H1 (cell line): ENCODE data around the gene OTUB1. TPM values are rescaled to one million over a fixed set of nuclear protein-coding genes. Genes with fewer than 3 reads are reported as not detected.

Source experiments
- CTCF ChIA-PET: fragments of 300-600 bp; sonication (Branson Sonifier 250); formaldehyde crosslinking; loops from one replicate; lab custom pipeline; 2021; ENCODE audit not compliant: partially characterized antibody; lab: Charles Lee
- POLR2A ChIA-PET: fragments of 300-600 bp; sonication (Branson Sonifier 250); formaldehyde crosslinking; loops from one replicate; lab custom pipeline; 2021; ENCODE audit warnings: inconsistent platforms; ENCODE audit not compliant: partially characterized antibody; lab: Charles Lee
- DNase-seq, 2 experiments: peaks; one replicate each; pipeline versions ENCODE4 v3.0.0 to v3.0.0-alpha.2; 2010 to 2022; ENCODE audit warnings: low spot score in 2 of 2, low read depth in 1 of 2, mixed read lengths in 1 of 2
- FAIRE-seq: peaks from 2 replicates; lab custom pipeline; 2011; peaks lifted over from hg19 to GRCh38; lab: Jason Lieb, UNC
- H2AFZ ChIP-seq: 2 replicates; pipeline ENCODE4 v1.8.1; 2012; ENCODE audit warnings: low read length, inconsistent platforms
- H2AK5ac ChIP-seq: 2 replicates; pipeline ENCODE4 v1.6.1; 2013; ENCODE audit warnings: low read depth, low read length
- H2BK120ac ChIP-seq: replicated peaks from 2 replicates; pipeline ENCODE3; 2013; ENCODE audit warnings: low read depth, low read length, inconsistent platforms
- H2BK12ac ChIP-seq: 2 replicates; pipeline ENCODE4 v1.6.1; 2013; ENCODE audit warnings: low read depth, low read length
- H2BK15ac ChIP-seq: 2 replicates; pipeline ENCODE4 v1.6.1; 2013; ENCODE audit warnings: low read length
- H2BK20ac ChIP-seq: 2 replicates; pipeline ENCODE4 v1.6.1; 2013; ENCODE audit warnings: low read length
- H2BK5ac ChIP-seq: 2 replicates; pipeline ENCODE4 v1.6.1; 2013; ENCODE audit warnings: low read depth, low read length
- H3K14ac ChIP-seq: 2 replicates; pipeline ENCODE4 v1.6.1; 2013; ENCODE audit warnings: inconsistent platforms; ENCODE audit not compliant: insufficient read length
- H3K18ac ChIP-seq: 2 replicates; pipeline ENCODE4 v1.6.1; 2013; ENCODE audit warnings: low read length; ENCODE audit errors: extremely low read depth
- H3K23ac ChIP-seq: 2 replicates; pipeline ENCODE4 v1.6.1; 2013; ENCODE audit warnings: inconsistent platforms; ENCODE audit not compliant: insufficient read length
- H3K23me2 ChIP-seq: 2 replicates; pipeline ENCODE4 v1.6.1; 2013; ENCODE audit warnings: low read depth, low read length
- H3K27ac ChIP-seq: 2 replicates; pipeline ENCODE4 v1.6.1; 2011; ENCODE audit warnings: low read depth, low read length, inconsistent platforms
- H3K27me3 ChIP-seq, 4 experiments: replicated peaks in 1 of 4; 1 replicate in 1 of 4; 2 replicates in 3 of 4; pipeline versions ENCODE4 v1.6.1 to v1.8.1; 2011 to 2013; ENCODE audit warnings: low read length in 3 of 4, mild to moderate bottlenecking in 3 of 4, inconsistent platforms in 2 of 4, mixed read lengths in 2 of 4, moderate library complexity in 1 of 4; ENCODE audit not compliant: control insufficient read depth in 3 of 4, insufficient read depth in 3 of 4; ENCODE audit errors: extremely low read depth in 1 of 4
- H3K36me3 ChIP-seq, 4 experiments: 2 replicates each; pipeline versions ENCODE4 v1.6.1 to v1.8.1; 2011 to 2013; ENCODE audit warnings: mild to moderate bottlenecking in 4 of 4, low read length in 3 of 4, moderate library complexity in 2 of 4, control low read depth in 1 of 4, inconsistent platforms in 1 of 4; ENCODE audit not compliant: insufficient read depth in 4 of 4, control insufficient read depth in 2 of 4
- H3K4ac ChIP-seq: replicated peaks from 2 replicates; pipeline ENCODE3; 2013; ENCODE audit warnings: low read length, low read depth, mixed read lengths, inconsistent platforms; ENCODE audit not compliant: insufficient read length
- H3K4me1 ChIP-seq, 4 experiments: replicated peaks in 1 of 4; 1 replicate in 1 of 4; 2 replicates in 3 of 4; pipeline versions ENCODE4 v1.6.1 to v1.8.1; 2011 to 2013; ENCODE audit warnings: low read length in 3 of 4, inconsistent platforms in 2 of 4, mixed read lengths in 1 of 4; ENCODE audit not compliant: insufficient read depth in 4 of 4, control insufficient read depth in 3 of 4
- H3K4me2 ChIP-seq, 2 experiments: 2 replicates each; pipeline versions ENCODE4 v1.6.1 to v1.8.1; 2011 to 2013; ENCODE audit warnings: low read depth in 2 of 2, low read length in 2 of 2, control low read depth in 1 of 2, inconsistent platforms in 1 of 2, mild to moderate bottlenecking in 1 of 2; ENCODE audit not compliant: insufficient read depth in 1 of 2
- H3K4me3 ChIP-seq, 4 experiments: fragments of 200-600, 300-600 bp in 1 of 4; sonication (generic), shearing (Covaris generic), sonication (Bioruptor Twin) in 1 of 4; 2 replicates each; pipeline versions ENCODE4 v1.5.1 to v1.8.1; 2011 to 2016; ENCODE audit warnings: low read length in 4 of 4, low read depth in 3 of 4, control low read depth in 2 of 4, inconsistent platforms in 2 of 4, mild to moderate bottlenecking in 2 of 4, mixed read lengths in 1 of 4, moderate library complexity in 1 of 4; ENCODE audit not compliant: insufficient read depth in 2 of 4; ENCODE audit errors: extremely low read depth in 1 of 4
- H3K56ac ChIP-seq: replicated peaks from 2 replicates; pipeline ENCODE3; 2013; ENCODE audit warnings: low read depth, mild to moderate bottlenecking, mixed read lengths, low read length, inconsistent platforms; ENCODE audit not compliant: insufficient read length
- H3K79me1 ChIP-seq: 2 replicates; pipeline ENCODE4 v1.6.1; 2013; ENCODE audit warnings: low read depth, low read length, control low read depth
- H3K79me2 ChIP-seq, 2 experiments: 2 replicates each; pipeline versions ENCODE4 v1.6.1 to v1.8.1; 2012 to 2013; ENCODE audit warnings: low read length in 2 of 2, mild to moderate bottlenecking in 2 of 2, inconsistent platforms in 1 of 2; ENCODE audit not compliant: insufficient read depth in 2 of 2, control insufficient read depth in 1 of 2
- H3K9ac ChIP-seq, 4 experiments: replicated peaks in 1 of 4; 1 replicate in 1 of 4; 2 replicates in 3 of 4; pipeline versions ENCODE4 v1.6.1 to v1.8.1; 2011 to 2013; ENCODE audit warnings: low read depth in 3 of 4, low read length in 3 of 4, control low read depth in 2 of 4, mild to moderate bottlenecking in 2 of 4, moderate library complexity in 2 of 4, inconsistent platforms in 1 of 4; ENCODE audit errors: extremely low read depth in 1 of 4
- H3K9me3 ChIP-seq, 2 experiments: 2 replicates each; pipeline versions ENCODE4 v1.6.1 to v1.8.1; 2012 to 2013; ENCODE audit warnings: mild to moderate bottlenecking in 2 of 2, moderate library complexity in 2 of 2, control low read depth in 1 of 2, inconsistent platforms in 1 of 2, low read depth in 1 of 2, low read length in 1 of 2, mixed read lengths in 1 of 2; ENCODE audit not compliant: insufficient read depth in 2 of 2
- H4K20me1 ChIP-seq, 2 experiments: replicated peaks in 1 of 2; 2 replicates each; pipeline versions ENCODE3 to v1.8.1; 2011 to 2013; ENCODE audit warnings: inconsistent platforms in 2 of 2, low read length in 2 of 2, mild to moderate bottlenecking in 1 of 2; ENCODE audit not compliant: insufficient read depth in 2 of 2, control insufficient read depth in 1 of 2
- H4K5ac ChIP-seq: 2 replicates; pipeline ENCODE4 v1.6.1; 2013; ENCODE audit warnings: low read length, low read depth, mixed read lengths, inconsistent platforms; ENCODE audit not compliant: insufficient read length
- H4K8ac ChIP-seq: 2 replicates; pipeline ENCODE4 v1.8.0; 2013; ENCODE audit warnings: mild to moderate bottlenecking, moderate library complexity, low read length, inconsistent platforms; ENCODE audit not compliant: insufficient read depth; ENCODE audit errors: extremely low read depth
- H4K91ac ChIP-seq: replicated peaks from 2 replicates; pipeline ENCODE3; 2013; ENCODE audit warnings: low read length, mixed read lengths, inconsistent platforms; ENCODE audit not compliant: insufficient read length
- EGR1 ChIP-seq: IDR thresholded peaks from 2 replicates; pipeline ENCODE4 v1.6.1; 2011; ENCODE audit warnings: low read depth, low read length, borderline replicate concordance
- POLR2AphosphoS5 ChIP-seq: IDR thresholded peaks from 2 replicates; pipeline ENCODE4 v1.6.1; 2011; ENCODE audit warnings: low read depth, low read length
- RFX5 ChIP-seq: IDR thresholded peaks from 2 replicates; pipeline ENCODE4 v1.6.1; 2011; ENCODE audit warnings: low read depth, low read length, improper control_type of control experiment, borderline replicate concordance
- WGBS, 2 experiments: shearing (Covaris generic) in 1 of 2; methylation state at CpG; one replicate each; pipeline versions ENCODE4 v1.1.6 to v1.1.7; 2013 to 2015; ENCODE audit warnings: low lambda C conversion rate in 2 of 2, mixed read lengths in 2 of 2, inconsistent platforms in 1 of 2, low coverage in 1 of 2, missing lambda C conversion rate in 1 of 2; ENCODE audit not compliant: insufficient replicate concordance in 2 of 2, insufficient coverage in 1 of 2, insufficient read length in 1 of 2; ENCODE audit errors: extremely low coverage in 1 of 2, missing lambda C conversion rate in 1 of 2; 5-methylcytosine and 5-hydroxymethylcytosine counted together
- polyA plus RNA-seq, 7 experiments: library from polyadenylated mRNA; depleted of rRNA in 3 of 7; stranded (reverse) in 5 of 7; unstranded in 2 of 7; fragments of >200 nt in 5 of 7; fragments of 200-250 nt in 2 of 7; gene quantifications; 1 replicate in 5 of 7; 2 replicates in 1 of 7; 4 replicates in 1 of 7; pipeline versions ENCODE4 v1.2.1 to v1.2.3, GENCODE V29; 2011 to 2013; ENCODE audit warnings: missing spikeins in 2 of 7, mixed read lengths in 2 of 7
- total RNA-seq: library from RNA; stranded (reverse); fragmentation: NEBNext Ultra II Directional; extraction: Animal tissue kit (Norgen Biotek cat#: 25700); gene quantifications from 2 replicates; pipeline ENCODE4 v1.2.1, GENCODE V29; 2021

Gene OTUB1
- total and polyA plus RNA-seq, 2 of the 8 experiments (the other 6 are each of a cell fraction or from before 2014, with no cell fraction given), result 110 to 274 TPM

GRCh38 chr11:63978551-63979239 lies 7.5 kb upstream of the OTUB1 start:
- TF ChIP-seq EGR1 (0 out of 2 replicates have a peak, but pooled peaks have one; percentile 72), POLR2AphosphoS5 (0 out of 2 replicates have a peak, but pooled peaks have one; percentile 21), RFX5 (no peak)
- Histone ChIP-seq H3K27me3 (no peaks in the 10 kb centered on the region), H2AK5ac (no peak overlapping the region), H4K5ac (no peak overlapping the region), H3K14ac (no peak overlapping the region), H3K27ac (peak overlapping the region; percentile 49; the same call in 1 of the 2 replicates), H3K18ac (peak overlapping the region; percentile 25; the same call in 1 of the 2 replicates), H3K9ac (peak overlapping the region in 1 of 4 experiments; percentile 29; a peak in 2 of 7 replicates), H4K20me1 (peaks cover 1 to 6% of the 10 kb centered on the region in 2 experiments), H3K79me1 (peaks cover 23% of the 10 kb centered on the region), H4K91ac (peak overlapping the region; percentile 83), H2BK5ac (peak overlapping the region; percentile 72), H2AFZ (no peak overlapping the region), H3K4me1 (peaks cover 7 to 24% (median 18%) of the 10 kb centered on the region in 4 experiments), H2BK120ac (no peak overlapping the region), H3K56ac (no peak overlapping the region), H3K23me2 (no peaks in the 10 kb centered on the region; the same call in 1 of the 2 replicates), H3K79me2 (peaks cover 0 to 56% of the 10 kb centered on the region in 2 experiments; a peak in 3 of 4 replicates), H3K4me3 (peak overlapping the region in 3 of 4 experiments; percentile 10 to 32 (median 12); a peak in 3 of 8 replicates), H3K36me3 (peaks cover 0 to 8% (median 0%) of the 10 kb centered on the region in 4 experiments; a peak in 3 of 8 replicates), H3K9me3 (no peaks in the 10 kb centered on the region), H3K4me2 (peak overlapping the region; percentile 3 to 49; a peak in 3 of 4 replicates), H3K4ac (no peak overlapping the region), H2BK15ac (0 out of 2 replicates have a peak overlapping the region, but pooled peaks have one; percentile 55), H2BK20ac (peak overlapping the region; percentile 68; the same call in 1 of the 2 replicates), H4K8ac (no peak overlapping the region), H3K23ac (no peak overlapping the region), H2BK12ac (peak overlapping the region; percentile 82; the same call in 1 of the 2 replicates)
- CTCF ChIA-PET, result interaction anchor here (0.9 to 2.4 kb wide), 16 partner anchors 9 to 171 kb away, joined by 3 to 7 read pairs (median 4); no protein-coding TSS in a partner anchor
- POLR2A ChIA-PET, result interaction anchor here (1.0 to 3.0 kb wide), 14 partner anchors 9 to 272 kb away, joined by 3 to 16 read pairs (median 4); partner anchors contain the start of gene ZFTA
- DNase-seq (no peak), FAIRE-seq (no peak)
- 57% methylated on average over 10 of the region's 10 CpGs; no CpG with 5 or more reads in 1 of the 2 experiments for WGBS, 2 experiments
